GM23248 (cell line): ENCODE measurements around the gene MX2. TPM values are rescaled to one million over a fixed set of nuclear protein-coding genes. Genes with fewer than 3 reads are reported as not detected.

Experiments used
- DNase-seq: peaks from one replicate; pipeline ENCODE4 v3.0.0-alpha.2; 2015
- H2AFZ ChIP-seq: fragments of 200-600 bp; sonication (generic); 2 replicates; pipeline ENCODE4 v1.6.1; 2016; ENCODE audit warnings: antibody characterized with exemption
- H3F3A ChIP-seq: fragments of 200-600 bp; sonication (generic); 2 replicates; pipeline ENCODE4 v1.6.1; 2016; ENCODE audit warnings: mild to moderate bottlenecking, antibody characterized with exemption, mixed run types; ENCODE audit not compliant: insufficient read depth
- H3K27ac ChIP-seq: fragments of 200-600 bp; sonication (generic); 2 replicates; pipeline ENCODE4 v1.5.1; 2016; ENCODE audit warnings: mild to moderate bottlenecking
- H3K27me3 ChIP-seq: fragments of 200-600 bp; sonication (generic); replicated peaks from 2 replicates; pipeline ENCODE4 v1.6.1; 2016; ENCODE audit warnings: mild to moderate bottlenecking; ENCODE audit not compliant: insufficient read depth
- H3K36me3 ChIP-seq: fragments of 200-600 bp; sonication (generic); 2 replicates; pipeline ENCODE4 v1.6.1; 2016; ENCODE audit warnings: low read depth, mild to moderate bottlenecking
- H3K4me1 ChIP-seq: fragments of 200-600 bp; sonication (generic); 2 replicates; pipeline ENCODE4 v1.6.1; 2016; ENCODE audit warnings: mild to moderate bottlenecking; ENCODE audit not compliant: insufficient read depth
- H3K4me2 ChIP-seq: fragments of 200-600 bp; sonication (generic); one replicate; pipeline ENCODE4 v1.6.1; 2016; ENCODE audit warnings: mild to moderate bottlenecking; ENCODE audit not compliant: unreplicated experiment
- H3K4me3 ChIP-seq: fragments of 200-600 bp; sonication (generic); 2 replicates; pipeline ENCODE4 v1.5.1; 2016; ENCODE audit warnings: mild to moderate bottlenecking
- H3K79me2 ChIP-seq: fragments of 200-600 bp; sonication (generic); 2 replicates; pipeline ENCODE4 v1.6.1; 2016; ENCODE audit warnings: mild to moderate bottlenecking; ENCODE audit not compliant: insufficient read depth
- H3K9ac ChIP-seq: fragments of 200-600 bp; sonication (generic); 2 replicates; pipeline ENCODE4 v1.6.1; 2016; ENCODE audit warnings: mild to moderate bottlenecking
- H3K9me2 ChIP-seq: fragments of 200-600 bp; sonication (generic); 2 replicates; pipeline ENCODE4 v1.6.1; 2016; ENCODE audit warnings: mixed run types, mild to moderate bottlenecking, moderate library complexity; ENCODE audit not compliant: insufficient read depth
- H3K9me3 ChIP-seq: fragments of 200-600 bp; sonication (generic); one replicate; pipeline ENCODE4 v1.6.1; 2017; ENCODE audit warnings: low read depth
- H4K20me1 ChIP-seq: fragments of 200-600 bp; sonication (generic); 2 replicates; pipeline ENCODE4 v1.6.0; 2016; ENCODE audit not compliant: insufficient read depth
- EZH2 ChIP-seq: fragments of 200-600 bp; sonication (generic); IDR thresholded peaks from 2 replicates; pipeline ENCODE4 v1.6.1; 2018; ENCODE audit warnings: antibody characterized with exemption, mild to moderate bottlenecking; ENCODE audit not compliant: insufficient read depth, poor library complexity, severe bottlenecking
- EZH2phosphoT487 ChIP-seq: fragments of 200-600 bp; sonication (generic); IDR thresholded peaks from 2 replicates; pipeline ENCODE4 v1.6.1; 2018; ENCODE audit warnings: antibody characterized with exemption, moderate library complexity, mild to moderate bottlenecking, low read depth; ENCODE audit not compliant: insufficient read depth
- WGBS, 2 experiments: methylation state at CpG; one replicate each; pipeline ENCODE4 v1.1.6; 2015 to 2017; ENCODE audit warnings: low lambda C conversion rate in 2 of 2, low coverage in 1 of 2; ENCODE audit errors: missing lambda C conversion rate in 2 of 2; 5-methylcytosine and 5-hydroxymethylcytosine counted together
- in situ Hi-C: fragments of 300-500 bp; cut with MboI; formaldehyde crosslinking; loops from 2 replicates; pipeline ENCODE4 v1.15.0; 2020
- polyA plus RNA-seq: library from polyadenylated mRNA; unstranded; fragments of >200 nt; fragmentation: Nextera tagmentation; extraction: Ambion mirVana; gene quantifications from 2 replicates; pipeline ENCODE4 v1.2.1, GENCODE V29; 2016
- total RNA-seq: library from RNA; depleted of rRNA; stranded (reverse); fragments of >200 nt; shearing (Covaris generic); gene quantifications from 2 replicates; pipeline ENCODE4 v1.2.3, GENCODE V29; 2014

Gene MX2
- total and polyA plus RNA-seq, 2 experiments from 2014 or later, result 0.54 to 0.85 TPM

GRCh38 chr21:41399246-41399800 lies 37.5 kb downstream of the MX2 start:
- WGBS, 2 experiments, result 74 to 79% methylated on average over 7 of the region's 7 CpGs

GRCh38 chr21:41402231-41402630 lies 40.4 kb downstream of the MX2 start:
- Histone ChIP-seq H3K9me2 (no peaks in the 10 kb centered on the region), H3K36me3 (no peaks in the 10 kb centered on the region), H3K79me2 (no peaks in the 10 kb centered on the region), H3K9me3 (no peaks in the 10 kb centered on the region), H3K27ac (no peak overlapping the region), H3K27me3 (no peaks in the 10 kb centered on the region), H3K4me1 (no peaks in the 10 kb centered on the region), H3K9ac (no peak overlapping the region), H3F3A (no peaks in the 10 kb centered on the region), H3K4me2 (no peak overlapping the region), H2AFZ (no peak overlapping the region), H3K4me3 (no peak overlapping the region), H4K20me1 (no peaks in the 10 kb centered on the region)
- DNase-seq, result no peak
- WGBS, 2 experiments, result 71 to 76% methylated on average over 11 of the region's 11 CpGs
- in situ Hi-C loops, result no loop called here
- TF ChIP-seq EZH2phosphoT487 (no peak), EZH2 (no peak)

More at GRCh38 chr21:41399246-41399800, 37.5 kb downstream of the MX2 start:
- Histone ChIP-seq H3K9me3 (no peaks in the 10 kb centered on the region), H2AFZ (no peak overlapping the region), H4K20me1 (no peaks in the 10 kb centered on the region), H3K9me2 (no peaks in the 10 kb centered on the region), H3K79me2 (no peaks in the 10 kb centered on the region), H3K27ac (no peak overlapping the region), H3K4me2 (no peak overlapping the region), H3K36me3 (no peaks in the 10 kb centered on the region), H3K4me1 (no peaks in the 10 kb centered on the region), H3K9ac (no peak overlapping the region), H3K27me3 (no peaks in the 10 kb centered on the region), H3K4me3 (no peak overlapping the region), H3F3A (no peaks in the 10 kb centered on the region)
- TF ChIP-seq EZH2phosphoT487 (no peak), EZH2 (no peak)
- DNase-seq, result no peak
- in situ Hi-C loops, result no loop called here

- H3K79me2 ChIP-seq, result no peaks in the 10 kb centered on the region
- no peaks in the 10 kb centered on the region for H3K4me1 ChIP-seq
- H3K27ac ChIP-seq, result no peak overlapping the region
- no peak overlapping the region for H3K9ac ChIP-seq
- in situ Hi-C loops, result no loop called here
- no peaks in the 10 kb centered on the region for H3K36me3 ChIP-seq
- 81 to 86% methylated on average over 10 of the region's 10 CpGs for WGBS, 2 experiments
- no peak overlapping the region for H3K4me2 ChIP-seq
- no peaks in the 10 kb centered on the region for H3K9me2 ChIP-seq
- no peak for DNase-seq
- H4K20me1 ChIP-seq, result no peaks in the 10 kb centered on the region
- TF ChIP-seq EZH2, result no peak
- TF ChIP-seq EZH2phosphoT487, result no peak
- H3K27me3 ChIP-seq, result no peaks in the 10 kb centered on the region
- no peak overlapping the region for H2AFZ ChIP-seq
- H3K4me3 ChIP-seq, result no peak overlapping the region
- no peaks in the 10 kb centered on the region for H3F3A ChIP-seq
- no peaks in the 10 kb centered on the region for H3K9me3 ChIP-seq
Measured at GRCh38 chr21:41402796-41403195, 41.0 kb downstream of the MX2 start.

GRCh38 chr21:41403331-41403730 lies 41.5 kb downstream of the MX2 start:
- H3F3A ChIP-seq, result no peaks in the 10 kb centered on the region
- H2AFZ ChIP-seq, result no peak overlapping the region
- H3K27ac ChIP-seq, result no peak overlapping the region
- no peak for TF ChIP-seq EZH2
- TF ChIP-seq EZH2phosphoT487, result no peak
- WGBS, 2 experiments, result 83 to 86% methylated on average over 9 of the region's 9 CpGs
- H3K4me3 ChIP-seq, result no peak overlapping the region
- H3K9me3 ChIP-seq, result no peaks in the 10 kb centered on the region
- H3K4me1 ChIP-seq, result no peaks in the 10 kb centered on the region
- H4K20me1 ChIP-seq, result no peaks in the 10 kb centered on the region
- H3K4me2 ChIP-seq, result no peak overlapping the region
- in situ Hi-C loops, result no loop called here
- no peak overlapping the region for H3K9ac ChIP-seq
- no peak for DNase-seq
- no peaks in the 10 kb centered on the region for H3K27me3 ChIP-seq
- H3K9me2 ChIP-seq, result no peaks in the 10 kb centered on the region
- H3K79me2 ChIP-seq, result no peaks in the 10 kb centered on the region
- H3K36me3 ChIP-seq, result no peaks in the 10 kb centered on the region

GRCh38 chr21:41403966-41404365 lies 42.1 kb downstream of the MX2 start:
- TF ChIP-seq EZH2, result no peak
- no peak for TF ChIP-seq EZH2phosphoT487

More at GRCh38 chr21:41403966-41404365, 42.1 kb downstream of the MX2 start:
- Histone ChIP-seq H3K36me3 (no peaks in the 10 kb centered on the region), H2AFZ (no peak overlapping the region), H3K9ac (no peak overlapping the region), H3K27me3 (no peaks in the 10 kb centered on the region), H3K27ac (no peak overlapping the region), H3K4me1 (no peaks in the 10 kb centered on the region), H3K79me2 (no peaks in the 10 kb centered on the region), H3K9me2 (no peaks in the 10 kb centered on the region), H3K9me3 (no peaks in the 10 kb centered on the region), H3K4me3 (no peak overlapping the region), H4K20me1 (no peaks in the 10 kb centered on the region), H3F3A (no peaks in the 10 kb centered on the region), H3K4me2 (no peak overlapping the region)
- 81 to 82% methylated on average over 10 of the region's 10 CpGs for WGBS, 2 experiments
- in situ Hi-C loops, result no loop called here
- no peak for DNase-seq
